C4-2B (cell line): ENCODE data around the gene KPNB1.

Experiments used
- H3K27ac ChIP-seq: fragments of 450-650 bp; 2 replicates; pipeline ENCODE4 v1.5.1; 2017
- ZFX ChIP-seq: fragments of 450-650 bp; IDR thresholded peaks from 2 replicates; pipeline ENCODE4 v1.6.1; 2017
- TF ChIP-seq, protein P1 (sequence below): fragments of 450-650 bp; conservative IDR thresholded peaks from 2 replicates; pipeline ENCODE4 v1.5.1; 2017; ENCODE audit warnings: mild to moderate bottlenecking

KPNB1 gene

DNA sequence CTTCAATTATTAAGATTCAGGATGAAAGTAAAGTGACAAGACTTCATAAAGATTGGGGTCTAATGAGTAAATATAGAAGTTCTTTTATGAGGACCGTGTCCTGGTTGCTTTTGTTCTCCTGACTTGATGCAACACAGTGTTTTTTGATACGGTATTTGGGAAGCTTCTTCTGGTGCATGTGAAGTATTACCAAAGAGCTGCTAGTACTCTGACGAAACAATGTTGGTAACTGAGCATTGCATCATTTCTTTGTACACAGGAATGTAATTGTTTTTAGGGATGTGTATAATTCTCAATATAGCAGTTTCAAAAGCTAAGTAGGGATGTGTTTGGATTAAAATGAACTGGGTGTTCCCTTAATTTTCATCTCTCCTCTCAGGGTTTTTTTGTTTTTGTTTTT, 15.9 kb downstream of the KPNB1 start:
- no peak overlapping the region for H3K27ac ChIP-seq
- TF ChIP-seq, protein P1, sequence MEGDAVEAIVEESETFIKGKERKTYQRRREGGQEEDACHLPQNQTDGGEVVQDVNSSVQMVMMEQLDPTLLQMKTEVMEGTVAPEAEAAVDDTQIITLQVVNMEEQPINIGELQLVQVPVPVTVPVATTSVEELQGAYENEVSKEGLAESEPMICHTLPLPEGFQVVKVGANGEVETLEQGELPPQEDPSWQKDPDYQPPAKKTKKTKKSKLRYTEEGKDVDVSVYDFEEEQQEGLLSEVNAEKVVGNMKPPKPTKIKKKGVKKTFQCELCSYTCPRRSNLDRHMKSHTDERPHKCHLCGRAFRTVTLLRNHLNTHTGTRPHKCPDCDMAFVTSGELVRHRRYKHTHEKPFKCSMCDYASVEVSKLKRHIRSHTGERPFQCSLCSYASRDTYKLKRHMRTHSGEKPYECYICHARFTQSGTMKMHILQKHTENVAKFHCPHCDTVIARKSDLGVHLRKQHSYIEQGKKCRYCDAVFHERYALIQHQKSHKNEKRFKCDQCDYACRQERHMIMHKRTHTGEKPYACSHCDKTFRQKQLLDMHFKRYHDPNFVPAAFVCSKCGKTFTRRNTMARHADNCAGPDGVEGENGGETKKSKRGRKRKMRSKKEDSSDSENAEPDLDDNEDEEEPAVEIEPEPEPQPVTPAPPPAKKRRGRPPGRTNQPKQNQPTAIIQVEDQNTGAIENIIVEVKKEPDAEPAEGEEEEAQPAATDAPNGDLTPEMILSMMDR: no peak
- no peak for TF ChIP-seq ZFX

DNA sequence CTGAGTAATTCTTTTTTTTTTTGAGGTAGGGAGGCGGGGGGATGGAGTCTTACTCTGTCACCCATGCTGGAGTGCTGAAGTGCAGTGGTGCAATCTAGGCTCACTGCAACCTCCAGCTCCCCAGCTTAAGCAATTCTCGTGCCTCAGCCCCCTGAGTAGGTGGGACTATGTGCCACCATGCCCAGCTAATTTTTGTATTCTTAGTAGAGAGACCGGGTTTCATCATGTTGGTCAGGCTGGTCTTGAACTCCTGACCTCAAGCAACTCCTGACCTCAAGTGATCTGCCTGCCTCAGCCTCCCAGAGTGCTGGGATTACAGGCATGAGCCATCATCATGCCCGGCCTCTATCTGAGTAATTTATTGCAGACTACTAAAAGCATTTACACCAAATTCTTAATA, 19.4 kb downstream of the KPNB1 start:
- TF ChIP-seq, protein P1: no peak
- no peak for TF ChIP-seq ZFX
- peak overlapping the region; percentile 73 for H3K27ac ChIP-seq

DNA sequence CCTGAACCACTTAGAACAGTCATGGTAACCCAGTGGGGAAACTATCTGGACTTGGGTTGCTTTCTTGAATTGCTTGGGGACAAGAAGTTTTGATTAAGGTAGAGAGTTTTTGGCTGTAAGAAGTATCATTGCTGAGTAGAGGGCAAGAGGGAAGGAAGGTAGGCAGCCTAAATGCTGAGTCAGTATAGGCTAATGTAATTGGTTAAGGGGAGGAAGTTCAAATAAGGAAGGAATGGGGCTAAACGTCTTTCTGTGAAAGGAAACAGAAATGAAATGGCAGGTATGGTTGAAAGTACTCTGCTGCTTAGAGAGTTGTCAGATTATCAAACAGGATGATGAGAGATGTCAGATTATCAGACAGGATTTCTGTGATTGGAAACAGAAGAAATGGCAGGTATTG, 20.3 kb downstream of the KPNB1 start:
- TF ChIP-seq, protein P1: no peak
- TF ChIP-seq ZFX: no peak
- H3K27ac ChIP-seq: peak overlapping the region; percentile 73

DNA sequence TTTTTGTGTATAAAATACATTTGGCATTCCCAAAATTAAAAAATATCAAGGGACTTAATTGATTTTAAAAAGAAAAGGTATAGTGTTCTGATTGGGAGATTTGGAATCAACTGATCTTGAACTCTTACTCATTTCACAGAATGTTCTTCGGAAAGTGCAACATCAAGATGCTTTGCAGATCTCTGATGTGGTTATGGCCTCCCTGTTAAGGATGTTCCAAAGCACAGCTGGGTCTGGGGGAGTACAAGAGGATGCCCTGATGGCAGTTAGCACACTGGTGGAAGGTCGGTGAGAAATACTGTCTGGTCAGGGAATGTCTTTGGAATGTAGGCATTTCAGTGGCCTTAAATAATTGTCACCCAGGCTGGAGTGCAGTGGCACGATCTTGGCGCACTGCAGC, 24.8 kb downstream of the KPNB1 start:
- H3K27ac ChIP-seq: peak overlapping the region; percentile 92
- TF ChIP-seq ZFX: no peak
- TF ChIP-seq, protein P1: no peak

DNA sequence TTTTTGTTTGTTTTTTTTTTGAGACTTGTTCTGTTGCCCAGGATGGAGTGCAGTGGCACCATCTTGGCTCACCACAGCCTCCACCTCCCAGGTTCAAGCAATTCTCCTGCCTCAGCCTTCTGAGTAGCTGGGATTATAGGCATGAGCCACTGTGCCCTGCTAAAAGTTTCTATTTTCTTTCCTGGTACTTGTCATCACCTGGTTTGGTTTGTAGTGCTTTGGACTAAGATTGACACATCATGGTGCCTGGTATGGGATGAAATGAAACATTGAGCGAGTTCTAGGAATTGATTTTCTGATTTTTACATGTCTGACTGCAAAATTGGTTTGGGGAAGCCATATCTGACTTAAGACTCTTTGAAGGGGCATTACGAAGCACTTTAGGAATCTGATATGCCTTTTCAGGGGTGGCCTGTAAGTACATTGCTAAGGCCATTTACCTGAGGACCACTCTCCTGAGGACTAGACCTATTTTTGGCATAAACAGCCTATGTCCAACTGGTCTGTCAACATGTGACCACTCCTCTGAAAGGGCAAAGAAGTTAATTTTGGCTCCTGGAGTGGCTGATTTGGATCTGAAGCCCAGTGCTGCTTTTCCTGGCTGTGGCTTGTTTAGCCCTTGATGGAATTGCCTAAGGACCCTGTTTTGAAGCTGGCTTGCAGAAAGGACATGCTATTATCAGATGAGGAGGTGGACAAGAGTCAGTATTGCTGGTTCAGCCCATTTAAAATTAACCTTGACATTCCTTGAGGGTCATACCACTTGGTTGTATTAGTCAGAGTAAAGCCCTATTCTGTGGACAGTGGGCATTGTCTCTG, 25.9 kb downstream of the KPNB1 start:
- TF ChIP-seq, protein P1: no peak
- TF ChIP-seq ZFX: no peak
- peak overlapping the region; percentile 92; the same call in 1 of the 2 replicates for H3K27ac ChIP-seq

DNA sequence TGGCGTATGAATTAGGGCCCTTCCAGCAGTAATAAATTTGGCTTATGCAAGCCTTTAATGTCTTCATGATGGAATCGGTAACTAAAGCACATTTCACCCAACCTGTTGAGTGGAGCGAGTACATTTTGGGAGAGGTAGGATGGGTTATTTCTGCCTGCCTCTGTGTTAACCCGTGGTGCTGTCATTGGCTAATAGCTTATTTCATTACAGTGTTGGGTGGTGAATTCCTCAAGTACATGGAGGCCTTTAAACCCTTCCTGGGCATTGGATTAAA, 26.4 kb downstream of the KPNB1 start:
- no peak for TF ChIP-seq ZFX
- TF ChIP-seq, protein P1: no peak
- peak overlapping the region; percentile 92; the same call in 1 of the 2 replicates for H3K27ac ChIP-seq

DNA sequence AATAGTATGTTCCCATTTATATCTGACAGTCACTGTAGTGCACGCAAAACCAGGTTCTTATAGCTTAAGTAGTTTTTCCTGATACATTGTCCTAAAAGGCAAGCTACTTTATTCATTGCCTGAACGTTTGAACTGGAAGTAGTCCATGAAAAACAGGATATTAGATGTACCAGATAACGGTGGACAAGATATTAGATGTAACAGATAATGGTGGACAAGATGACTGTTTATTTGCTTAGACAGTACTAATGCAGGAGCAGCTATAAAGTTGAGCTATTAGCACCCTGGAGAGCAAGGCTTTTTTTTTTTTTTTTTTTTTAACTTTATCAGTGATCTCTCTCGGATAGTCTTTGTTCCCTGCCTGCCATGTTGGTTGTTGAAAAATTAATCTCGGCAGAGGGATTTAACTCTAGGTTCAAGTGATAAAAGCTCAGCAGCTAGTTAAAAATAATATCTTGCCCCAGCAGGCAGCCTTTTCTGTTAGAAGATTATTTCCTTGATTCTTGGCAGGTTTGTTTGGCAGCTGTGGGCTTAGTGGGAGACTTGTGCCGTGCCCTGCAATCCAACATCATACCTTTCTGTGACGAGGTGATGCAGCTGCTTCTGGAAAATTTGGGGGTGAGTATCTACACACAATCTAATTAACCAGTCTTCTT, 26.9 kb downstream of the KPNB1 start:
- TF ChIP-seq ZFX: no peak
- TF ChIP-seq, protein P1: no peak
- H3K27ac ChIP-seq: peak overlapping the region; percentile 92
